HG03095 (cell line): ENCODE results near the gene CFD.

Source experiments
- ATAC-seq: cut with Tn5 transposase; IDR thresholded peaks from one replicate; pipeline ENCODE4 v1.9.1; 2021; ENCODE audit warnings: moderate library complexity; ENCODE audit not compliant: unreplicated experiment

CFD gene

GRCh38 chr19:903266-903797 is 43.9 kb downstream of the CFD start:
- ATAC-seq = no peak

GRCh38 chr19:904545-904944 is 45.1 kb downstream of the CFD start:
- no peak for ATAC-seq

GRCh38 chr19:906480-906879 is 47.0 kb downstream of the CFD start:
- no peak for ATAC-seq

- ATAC-seq = no peak
Measured at GRCh38 chr19:907183-907853, 47.9 kb downstream of the CFD start.

- ATAC-seq = no peak
Measured at GRCh38 chr19:911197-912033, 52.0 kb downstream of the CFD start.

GRCh38 chr19:912181-913079 is 53.0 kb downstream of the CFD start:
- ATAC-seq = no peak
